H9 (cell line): ENCODE data around the gene VMAC. TPM values are rescaled to one million over a fixed set of nuclear protein-coding genes. Genes with fewer than 3 reads are reported as not detected.

Experiments
- DNase-seq: peaks from one replicate; pipeline ENCODE4 v3.0.0-alpha.2; 2017
- H2AFZ ChIP-seq: one replicate; pipeline ENCODE4 v1.6.1; 2013; ENCODE audit warnings: mild to moderate bottlenecking, low read length, control low read depth, moderate library complexity
- H2AK5ac ChIP-seq: 2 replicates; pipeline ENCODE4 v1.6.1; 2013; ENCODE audit warnings: low read length, control low read depth, mixed read lengths; ENCODE audit not compliant: insufficient read length
- H2BK120ac ChIP-seq: one replicate; pipeline ENCODE4 v1.6.1; 2013; ENCODE audit warnings: low read depth, mild to moderate bottlenecking, low read length, control low read depth, inconsistent platforms; ENCODE audit not compliant: poor library complexity, severe bottlenecking
- H2BK12ac ChIP-seq: 2 replicates; pipeline ENCODE4 v1.6.1; 2013; ENCODE audit warnings: low read length, control low read depth, mixed read lengths, low read depth; ENCODE audit not compliant: insufficient read length
- H2BK15ac ChIP-seq: 2 replicates; pipeline ENCODE4 v1.6.1; 2013; ENCODE audit warnings: low read depth, low read length, control low read depth
- H2BK20ac ChIP-seq: one replicate; pipeline ENCODE4 v1.6.1; 2013; ENCODE audit warnings: low read depth, mild to moderate bottlenecking, low read length, control low read depth, inconsistent platforms; ENCODE audit not compliant: poor library complexity, severe bottlenecking
- H2BK5ac ChIP-seq: 2 replicates; pipeline ENCODE4 v1.6.1; 2013; ENCODE audit warnings: low read length, control low read depth, mixed read lengths; ENCODE audit not compliant: insufficient read length
- H3K14ac ChIP-seq: 2 replicates; pipeline ENCODE4 v1.6.1; 2013; ENCODE audit warnings: low read length, control low read depth; ENCODE audit not compliant: insufficient read depth
- H3K18ac ChIP-seq: 2 replicates; pipeline ENCODE4 v1.6.1; 2013; ENCODE audit warnings: low read depth, mild to moderate bottlenecking, mixed read lengths, low read length, control low read depth; ENCODE audit not compliant: insufficient read length
- H3K23ac ChIP-seq: 2 replicates; pipeline ENCODE4 v1.6.1; 2013; ENCODE audit warnings: low read length, control low read depth, mixed read lengths, low read depth; ENCODE audit not compliant: insufficient read length
- H3K23me2 ChIP-seq: 2 replicates; pipeline ENCODE4 v1.6.1; 2013; ENCODE audit warnings: low read depth, mild to moderate bottlenecking, mixed read lengths, low read length, control low read depth; ENCODE audit not compliant: insufficient read length, poor library complexity, severe bottlenecking
- H3K27ac ChIP-seq: 2 replicates; pipeline ENCODE4 v1.5.1; 2013; ENCODE audit warnings: low read length, control low read depth, mixed read lengths, low read depth; ENCODE audit not compliant: insufficient read length
- H3K27me3 ChIP-seq: 2 replicates; pipeline ENCODE4 v1.6.1; 2013; ENCODE audit warnings: low read length, control low read depth, inconsistent platforms; ENCODE audit not compliant: insufficient read depth
- H3K4ac ChIP-seq: 2 replicates; pipeline ENCODE4 v1.6.1; 2013; ENCODE audit warnings: low read depth, mild to moderate bottlenecking, control low read depth, inconsistent platforms, low read length, moderate library complexity
- H3K4me1 ChIP-seq: 2 replicates; pipeline ENCODE4 v1.6.1; 2013; ENCODE audit warnings: low read length, control low read depth, inconsistent platforms; ENCODE audit not compliant: insufficient read depth
- H3K4me2 ChIP-seq: 2 replicates; pipeline ENCODE4 v1.6.1; 2013; ENCODE audit warnings: low read length, control low read depth, mixed read lengths; ENCODE audit not compliant: insufficient read length, insufficient read depth
- H3K56ac ChIP-seq: 2 replicates; pipeline ENCODE4 v1.6.1; 2013; ENCODE audit warnings: low read depth, mild to moderate bottlenecking, mixed read lengths, low read length, control low read depth; ENCODE audit not compliant: insufficient read length
- H3K79me1 ChIP-seq: 2 replicates; pipeline ENCODE4 v1.6.1; 2013; ENCODE audit warnings: low read depth, mild to moderate bottlenecking, moderate library complexity, low read length, control low read depth, inconsistent platforms; ENCODE audit not compliant: insufficient read depth, poor library complexity, severe bottlenecking
- H3K79me2 ChIP-seq: 2 replicates; pipeline ENCODE4 v1.6.1; 2013; ENCODE audit warnings: low read length, control low read depth, inconsistent platforms; ENCODE audit not compliant: insufficient read depth
- H3K9ac ChIP-seq: 2 replicates; pipeline ENCODE4 v1.6.1; 2013; ENCODE audit warnings: low read length, control low read depth, mixed read lengths; ENCODE audit not compliant: insufficient read length; ENCODE audit errors: extremely low read depth
- H3K9me3 ChIP-seq: one replicate; pipeline ENCODE4 v1.6.1; 2013; ENCODE audit warnings: low read depth, low read length, inconsistent platforms; ENCODE audit not compliant: control insufficient read depth
- H3T11ph ChIP-seq: one replicate; pipeline ENCODE4 v1.6.1; 2013; ENCODE audit warnings: mild to moderate bottlenecking, low read length, control low read depth, inconsistent platforms
- H4K20me1 ChIP-seq: one replicate; pipeline ENCODE4 v1.6.1; 2013; ENCODE audit not compliant: control insufficient read depth, insufficient read length, insufficient read depth
- H4K5ac ChIP-seq: 2 replicates; pipeline ENCODE4 v1.6.1; 2013; ENCODE audit warnings: low read depth, mild to moderate bottlenecking, mixed read lengths, low read length, control low read depth; ENCODE audit not compliant: insufficient read length
- H4K8ac ChIP-seq: replicated peaks from 2 replicates; pipeline ENCODE4 v1.6.1; 2013; ENCODE audit warnings: low read length, control low read depth, mixed read lengths, low read depth; ENCODE audit not compliant: insufficient read length
- H4K91ac ChIP-seq: 2 replicates; pipeline ENCODE4 v1.6.1; 2013; ENCODE audit warnings: low read depth, mild to moderate bottlenecking, moderate library complexity, mixed read lengths, low read length, control low read depth; ENCODE audit not compliant: insufficient read length
- H3K27ac Mint-ChIP-seq, 3 experiments: 2 replicates in 2 of 3; 3 replicates in 1 of 3; pipeline ENCODE4 v1.8.0; 2020 to 2021; ENCODE audit warnings: mixed read lengths in 3 of 3, mild to moderate bottlenecking in 1 of 3, moderate library complexity in 1 of 3
- H3K27me3 Mint-ChIP-seq: 2 replicates; pipeline ENCODE4 v1.8.0; 2021; ENCODE audit warnings: low read depth, mild to moderate bottlenecking, moderate library complexity, mixed read lengths
- H3K36me3 Mint-ChIP-seq, 3 experiments: 2 replicates in 2 of 3; 3 replicates in 1 of 3; pipeline ENCODE4 v1.8.0; 2020 to 2021; ENCODE audit warnings: low read depth in 3 of 3, mixed read lengths in 3 of 3; ENCODE audit not compliant: insufficient read depth in 1 of 3
- H3K4me1 Mint-ChIP-seq, 2 experiments: 2 replicates each; pipeline ENCODE4 v1.8.0; 2020; ENCODE audit warnings: mixed read lengths in 2 of 2
- H3K4me3 Mint-ChIP-seq, 2 experiments: 2 replicates in 1 of 2; 3 replicates in 1 of 2; pipeline ENCODE4 v1.8.0; 2020 to 2021; ENCODE audit warnings: mild to moderate bottlenecking in 2 of 2, mixed read lengths in 2 of 2, moderate library complexity in 1 of 2
- H3K9me3 Mint-ChIP-seq, 2 experiments: 2 replicates in 1 of 2; 3 replicates in 1 of 2; pipeline ENCODE4 v1.8.0; 2020; ENCODE audit warnings: mild to moderate bottlenecking in 2 of 2, mixed read lengths in 2 of 2, moderate library complexity in 1 of 2
- WGBS: extraction: QIAGEN DNeasy Blood & Tissue Kit; methylation state at CpG from one replicate; pipeline ENCODE4 v1.1.7; 2013; ENCODE audit warnings: missing lambda C conversion rate, low lambda C conversion rate, mixed read lengths; ENCODE audit not compliant: insufficient read length; ENCODE audit errors: extremely low coverage; 5-methylcytosine and 5-hydroxymethylcytosine counted together
- total RNA-seq: library from RNA; stranded (reverse); gene quantifications from 2 replicates; pipeline ENCODE4 v1.2.1, GENCODE V29; 2021
- TF ChIP-seq, protein P1 (sequence below): fragments of 200-600 bp; sonication (generic); conservative IDR thresholded peaks from 3 replicates; pipeline ENCODE4 v1.8.0; 2021; ENCODE audit warnings: antibody characterized with exemption, mild to moderate bottlenecking

VMAC gene
- total RNA-seq, 1 experiment from 2014 or later: 2.2 TPM

DNA sequence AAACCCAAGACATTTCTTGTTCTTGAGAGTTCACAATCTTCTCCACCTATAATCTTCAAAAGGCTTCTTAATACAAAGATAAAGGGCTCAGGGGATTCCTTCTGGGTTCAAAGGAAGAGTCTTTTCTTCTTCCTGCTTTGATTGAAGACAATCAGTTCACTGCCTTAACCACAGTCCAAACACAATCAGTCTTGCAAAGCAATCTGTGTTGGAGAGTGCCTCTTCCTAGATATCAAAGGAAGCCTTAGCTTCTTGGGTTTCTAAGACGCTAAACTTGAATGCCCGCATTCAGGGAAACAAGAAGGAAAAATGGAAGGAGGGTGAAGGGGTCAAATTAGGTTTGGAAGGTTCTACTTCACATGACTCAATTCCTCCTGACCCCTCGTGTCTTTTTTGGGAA lies 46.1 kb downstream of the VMAC start:
- H3K27me3 Mint-ChIP-seq: peaks cover 1% of the 10 kb centered on the region
- WGBS: no CpG with 5 or more reads among the region's 3 CpGs
- peaks cover 27% of the 10 kb centered on the region for H3K4me1 ChIP-seq

More for the DNA sequence above, 46.1 kb downstream of the VMAC start:
- peaks cover 79 to 84% of the 10 kb centered on the region in 2 experiments for H3K4me1 Mint-ChIP-seq
- no peak overlapping the region for H3K27ac Mint-ChIP-seq
- Histone ChIP-seq H2BK5ac (no peak overlapping the region), H3K79me2 (peaks cover 3% of the 10 kb centered on the region; the same call in 1 of the 2 replicates), H3K18ac (no peak overlapping the region), H3T11ph (no peak overlapping the region), H3K14ac (no peak overlapping the region), H2BK12ac (no peak overlapping the region), H4K20me1 (no peaks in the 10 kb centered on the region), H2BK15ac (no peak overlapping the region), H2AK5ac (no peak overlapping the region), H4K8ac (no peak overlapping the region), H4K5ac (no peak overlapping the region), H2BK120ac (no peak overlapping the region), H3K9ac (no peak overlapping the region), H3K23ac (no peak overlapping the region), H2AFZ (no peak overlapping the region), H3K27ac (no peak overlapping the region), H3K56ac (no peak overlapping the region), H3K23me2 (no peaks in the 10 kb centered on the region), H3K4me2 (no peak overlapping the region), H3K9me3 (no peaks in the 10 kb centered on the region), H4K91ac (no peak overlapping the region), H3K4ac (no peak overlapping the region), H2BK20ac (no peak overlapping the region), H3K79me1 (peaks cover 10% of the 10 kb centered on the region), H3K27me3 (no peaks in the 10 kb centered on the region)
- DNase-seq: no peak
- no peaks in the 10 kb centered on the region for H3K9me3 Mint-ChIP-seq
- H3K36me3 Mint-ChIP-seq: peaks cover 5 to 18% (median 10%) of the 10 kb centered on the region in 3 experiments
- TF ChIP-seq, protein P1, sequence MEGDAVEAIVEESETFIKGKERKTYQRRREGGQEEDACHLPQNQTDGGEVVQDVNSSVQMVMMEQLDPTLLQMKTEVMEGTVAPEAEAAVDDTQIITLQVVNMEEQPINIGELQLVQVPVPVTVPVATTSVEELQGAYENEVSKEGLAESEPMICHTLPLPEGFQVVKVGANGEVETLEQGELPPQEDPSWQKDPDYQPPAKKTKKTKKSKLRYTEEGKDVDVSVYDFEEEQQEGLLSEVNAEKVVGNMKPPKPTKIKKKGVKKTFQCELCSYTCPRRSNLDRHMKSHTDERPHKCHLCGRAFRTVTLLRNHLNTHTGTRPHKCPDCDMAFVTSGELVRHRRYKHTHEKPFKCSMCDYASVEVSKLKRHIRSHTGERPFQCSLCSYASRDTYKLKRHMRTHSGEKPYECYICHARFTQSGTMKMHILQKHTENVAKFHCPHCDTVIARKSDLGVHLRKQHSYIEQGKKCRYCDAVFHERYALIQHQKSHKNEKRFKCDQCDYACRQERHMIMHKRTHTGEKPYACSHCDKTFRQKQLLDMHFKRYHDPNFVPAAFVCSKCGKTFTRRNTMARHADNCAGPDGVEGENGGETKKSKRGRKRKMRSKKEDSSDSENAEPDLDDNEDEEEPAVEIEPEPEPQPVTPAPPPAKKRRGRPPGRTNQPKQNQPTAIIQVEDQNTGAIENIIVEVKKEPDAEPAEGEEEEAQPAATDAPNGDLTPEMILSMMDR: no peak
- H3K4me3 Mint-ChIP-seq: no peak overlapping the region
